HCT116 (cell line): Measurements from ENCODE around the gene OTUD5. TPM values are rescaled to one million over a fixed set of nuclear protein-coding genes. Genes with fewer than 3 reads are reported as not detected.

Experiments
- ATAC-seq: fragments of 200-7000 bp; cut with Tn5 transposase; 2 replicates; pipeline ENCODE4 v1.9.1; 2020; ENCODE audit warnings: mild to moderate bottlenecking, moderate library complexity
- BruUV-seq: library from RNA; stranded (reverse); fragments of 400-500 nt; replicated peaks from 2 replicates; lab custom pipeline; 2021; lab: Mats Ljungman, UMichigan
- CTCF ChIA-PET: fragments of 300-600 bp; sonication (Branson Sonifier 250); formaldehyde crosslinking; loops from one replicate; lab custom pipeline; 2021; ENCODE audit warnings: antibody characterized with exemption; lab: Charles Lee
- POLR2A ChIA-PET: fragments of 300-600, 350-600 bp; sonication (Branson Sonifier 250); formaldehyde crosslinking; loops from one replicate; lab custom pipeline; 2021; ENCODE audit warnings: antibody characterized with exemption; lab: Charles Lee
- RAD21 ChIA-PET, 2 experiments: fragments of 300-600 bp; sonication (Branson Sonifier 250); formaldehyde crosslinking; loops; one replicate each; lab custom pipeline; 2023; ENCODE audit warnings: low total read pairs in 2 of 2; ENCODE audit not compliant: uncharacterized antibody in 2 of 2, unreplicated experiment in 2 of 2, low non-redundant PET in 1 of 2; lab: Charles Lee
- DNase-seq: peaks from one replicate; pipeline ENCODE4 v3.0.0-alpha.2; 2010; ENCODE audit warnings: low read depth, low spot score
- H2AFZ ChIP-seq: fragments of 200-600 bp; shearing (Covaris generic), sonication (generic); 2 replicates; pipeline ENCODE4 v1.6.1; 2017; ENCODE audit warnings: low read depth, mixed run types, mixed read lengths, antibody characterized with exemption, low read length; ENCODE audit not compliant: poor library complexity, severe bottlenecking
- H3K27ac ChIP-seq: 2 replicates; pipeline ENCODE4 v1.5.1; 2012; ENCODE audit warnings: low read depth, low read length
- H3K27me3 ChIP-seq: fragments of 200-600 bp; sonication (generic); 2 replicates; pipeline ENCODE4 v1.6.1; 2016; ENCODE audit warnings: mixed run types, low read length, mixed read lengths; ENCODE audit not compliant: insufficient read depth
- H3K36me3 ChIP-seq, 2 experiments: fragments of 200-500 bp in 1 of 2; fragments of 200-600 bp in 1 of 2; sonication (Bioruptor generic) in 1 of 2; sonication (generic) in 1 of 2; 2 replicates each; pipeline versions ENCODE4 v1.5.1 to v1.6.1; 2014 to 2016; ENCODE audit warnings: low read length in 2 of 2, inconsistent platforms in 1 of 2, mixed read lengths in 1 of 2, mixed run types in 1 of 2; ENCODE audit not compliant: insufficient read depth in 2 of 2, control insufficient read depth in 1 of 2
- H3K4me1 ChIP-seq, 2 experiments: fragments of 200-600 bp in 1 of 2; sonication (generic) in 1 of 2; 2 replicates each; pipeline versions ENCODE4 v1.5.1 to v1.6.1; 2012 to 2017; ENCODE audit warnings: low read length in 2 of 2, inconsistent platforms in 1 of 2, mild to moderate bottlenecking in 1 of 2, mixed read lengths in 1 of 2, mixed run types in 1 of 2, moderate library complexity in 1 of 2; ENCODE audit not compliant: insufficient read depth in 2 of 2, control insufficient read depth in 1 of 2
- H3K4me2 ChIP-seq: fragments of 200-600 bp; sonication (generic); 2 replicates; pipeline ENCODE4 v1.6.1; 2017; ENCODE audit warnings: mixed run types, low read length, mixed read lengths
- H3K4me3 ChIP-seq, 2 experiments: fragments of 200-600 bp in 1 of 2; sonication (generic) in 1 of 2; replicated peaks in 1 of 2; 2 replicates each; pipeline ENCODE4 v1.5.1; 2011 to 2016; ENCODE audit warnings: low read length in 2 of 2, control low read depth in 1 of 2, low read depth in 1 of 2, mild to moderate bottlenecking in 1 of 2, mixed read lengths in 1 of 2, mixed run types in 1 of 2
- H3K79me2 ChIP-seq: fragments of 200-600 bp; sonication (generic); 2 replicates; pipeline ENCODE4 v1.6.1; 2017; ENCODE audit warnings: mild to moderate bottlenecking, mixed run types, low read length, moderate library complexity, mixed read lengths; ENCODE audit not compliant: insufficient read depth
- H3K9ac ChIP-seq: fragments of 200-600 bp; sonication (generic); 2 replicates; pipeline ENCODE4 v1.6.1; 2016; ENCODE audit warnings: low read length, mixed read lengths
- H3K9me2 ChIP-seq: fragments of 200-600 bp; sonication (generic), shearing (Covaris generic); 2 replicates; pipeline ENCODE4 v1.6.1; 2017; ENCODE audit warnings: mixed run types, mild to moderate bottlenecking, moderate library complexity; ENCODE audit not compliant: insufficient read depth
- H3K9me3 ChIP-seq, 2 experiments: fragments of 200-500 bp in 1 of 2; fragments of 200-600 bp in 1 of 2; sonication (Bioruptor generic) in 1 of 2; sonication (generic) in 1 of 2; 2 replicates each; pipeline ENCODE4 v1.6.1; 2014 to 2017; ENCODE audit warnings: low read length in 2 of 2, mixed read lengths in 2 of 2, inconsistent platforms in 1 of 2, low read depth in 1 of 2, mild to moderate bottlenecking in 1 of 2, mixed run types in 1 of 2, moderate library complexity in 1 of 2; ENCODE audit not compliant: control insufficient read depth in 1 of 2, insufficient read depth in 1 of 2
- H4K20me1 ChIP-seq: fragments of 200-600 bp; sonication (generic), shearing (Covaris generic); 2 replicates; pipeline ENCODE4 v1.6.1; 2017; ENCODE audit warnings: mixed run types, mild to moderate bottlenecking, moderate library complexity; ENCODE audit not compliant: insufficient read depth
- CBX3 ChIP-seq: IDR thresholded peaks from 2 replicates; pipeline ENCODE4 v1.6.1; 2012; ENCODE audit warnings: low read depth
- CEBPB ChIP-seq: IDR thresholded peaks from 2 replicates; pipeline ENCODE4 v1.6.1; 2012; ENCODE audit warnings: low read depth
- EGR1 ChIP-seq: IDR thresholded peaks from 2 replicates; pipeline ENCODE4 v1.6.1; 2012; ENCODE audit warnings: low read depth
- ELF1 ChIP-seq: IDR thresholded peaks from 2 replicates; pipeline ENCODE4 v1.6.1; 2012; ENCODE audit warnings: low read depth, borderline replicate concordance
- EZH2 ChIP-seq: fragments of 200-600 bp; sonication (generic); IDR thresholded peaks from 2 replicates; pipeline ENCODE4 v1.6.1; 2017; ENCODE audit warnings: antibody characterized with exemption, mixed run types
- EZH2phosphoT487 ChIP-seq: fragments of 200-600 bp; IDR thresholded peaks from 2 replicates; pipeline ENCODE4 v1.6.1; 2018; ENCODE audit warnings: antibody characterized with exemption, borderline replicate concordance
- FOSL1 ChIP-seq: IDR thresholded peaks from 2 replicates; pipeline ENCODE4 v1.6.1; 2012; ENCODE audit warnings: low read depth
- JUND ChIP-seq: IDR thresholded peaks from 2 replicates; pipeline ENCODE4 v1.6.1; 2012
- POLR2A ChIP-seq: IDR thresholded peaks from 2 replicates; pipeline ENCODE4 v1.7.0; 2011; ENCODE audit warnings: borderline replicate concordance; ENCODE audit not compliant: insufficient read depth, insufficient read length; ENCODE audit errors: extremely low read depth
- POLR2AphosphoS5 ChIP-seq: IDR thresholded peaks from 2 replicates; pipeline ENCODE4 v1.6.1; 2011; ENCODE audit warnings: mild to moderate bottlenecking, low read depth, low read length, moderate library complexity
- SP1 ChIP-seq: IDR thresholded peaks from 2 replicates; pipeline ENCODE4 v1.6.1; 2012; ENCODE audit warnings: low read depth
- TCF7L2 ChIP-seq: IDR thresholded peaks from 2 replicates; pipeline ENCODE4 v1.7.0; 2011; ENCODE audit warnings: borderline replicate concordance, inconsistent platforms; ENCODE audit not compliant: insufficient read depth, insufficient read length; ENCODE audit errors: extremely low read depth
- YY1 ChIP-seq: IDR thresholded peaks from 2 replicates; pipeline ENCODE4 v1.6.1; 2011; ENCODE audit warnings: low read length, low read depth, moderate library complexity, mild to moderate bottlenecking; ENCODE audit not compliant: insufficient replicate concordance; ENCODE audit errors: extremely low read depth
- ZFX ChIP-seq: fragments of 450-650 bp; IDR thresholded peaks from 2 replicates; pipeline ENCODE4 v1.6.1; 2017
- ZNF274 ChIP-seq: fragments of 200-500 bp; sonication (Bioruptor generic); IDR thresholded peaks from 2 replicates; pipeline ENCODE4 v1.6.1; 2014; ENCODE audit warnings: mild to moderate bottlenecking, low read depth, low read length, inconsistent platforms
- intact Hi-C: fragments of 100-400 bp; cut with micrococcal nuclease; formaldehyde crosslinking; loops from 2 replicates; pipeline ENCODE4 v1.10.0; 2022
- total RNA-seq: library from RNA; stranded (reverse); gene quantifications from one replicate; pipeline ENCODE4 v1.2.1, GENCODE V29; 2021; ENCODE audit not compliant: unreplicated experiment
- TF ChIP-seq, protein P1 (sequence below): IDR thresholded peaks from 2 replicates; pipeline ENCODE4 v1.6.1; 2011; ENCODE audit warnings: mild to moderate bottlenecking, low read length, moderate library complexity; ENCODE audit not compliant: insufficient replicate concordance; ENCODE audit errors: extremely low read depth

Gene OTUD5
- total RNA-seq, 1 experiment from 2014 or later, result 42.6 TPM

DNA sequence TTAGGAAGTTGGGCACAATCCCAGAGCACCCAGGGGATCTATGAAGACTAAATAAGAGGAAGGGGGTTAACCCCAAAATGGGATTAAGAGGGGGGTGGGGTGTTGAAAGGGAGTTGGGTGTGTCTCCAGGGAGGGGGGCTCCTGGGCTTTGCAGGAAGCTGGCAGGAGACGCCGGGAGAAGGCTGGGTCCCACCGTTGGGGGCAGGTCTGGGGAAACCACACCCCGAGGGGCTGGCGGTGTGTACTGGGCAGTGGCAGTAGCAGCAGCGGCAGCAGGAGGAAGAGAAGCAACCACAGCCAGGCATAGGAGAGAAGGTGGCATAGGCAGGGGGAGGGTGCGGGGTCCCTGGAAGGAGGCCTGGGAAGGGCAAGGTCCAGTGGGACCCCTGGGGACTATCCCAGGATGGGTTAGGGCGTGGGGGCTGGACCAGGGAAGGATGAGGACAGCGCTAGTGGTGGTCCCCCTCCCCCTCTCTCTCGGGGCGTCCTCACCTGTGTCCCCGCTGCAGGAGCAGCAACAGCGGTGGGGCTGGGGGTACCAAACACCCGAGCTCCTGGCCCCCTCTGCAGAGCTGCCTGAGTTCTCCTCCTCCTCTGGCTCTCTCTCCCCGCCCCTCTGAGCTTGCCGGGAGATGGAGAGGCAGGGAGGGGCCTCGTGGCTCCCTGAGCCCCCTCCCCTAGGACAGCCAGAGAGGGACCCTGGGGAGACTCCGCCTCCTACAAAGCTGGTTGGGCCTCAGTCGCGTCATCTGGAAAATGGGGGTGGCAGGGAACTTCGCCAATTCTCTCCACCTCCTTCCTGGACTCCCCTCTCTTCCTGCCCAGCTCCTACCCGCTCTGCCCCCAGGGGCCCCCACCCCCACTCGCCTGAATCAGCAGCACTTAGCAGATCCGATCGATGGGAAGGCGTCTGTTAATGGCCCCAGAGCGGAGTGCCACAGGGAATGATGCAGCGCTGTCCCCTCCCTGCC lies 14.1 kb upstream of the OTUD5 start, which contains the start of gene KCND1:
Gene KCND1, minus strand, starts transcription at position 596 of the 971 bp plus-strand sequence. CDS start 1,573 bp downstream, outside the sequence.
- no peaks in the 10 kb centered on the region for H3K36me3 ChIP-seq
- peaks cover 0 to 5% of the 10 kb centered on the region in 2 experiments; a peak in 1 of 4 replicates for H3K4me1 ChIP-seq
- POLR2A ChIA-PET, result no interaction called here
- no peaks in the 10 kb centered on the region for H3K9me2 ChIP-seq
- H4K20me1 ChIP-seq, result no peaks in the 10 kb centered on the region
- H2AFZ ChIP-seq, result no peak within 1 kb of the TSS
- no peaks in the 10 kb centered on the region for H3K27me3 ChIP-seq
- intact Hi-C loops, result loop anchor here (2.0 kb wide), 1 partner anchor 59 kb away; no protein-coding TSS in a partner anchor
- H3K9ac ChIP-seq, result no peak within 1 kb of the TSS
- TF ChIP-seq ZFX, result no peak
- TF ChIP-seq EZH2, result no peak
- no peak for TF ChIP-seq POLR2AphosphoS5
- TF ChIP-seq EZH2phosphoT487, result no peak
- TF ChIP-seq ELF1, result no peak
- TF ChIP-seq JUND, result no peak
- no peak for TF ChIP-seq SP1
- no peak for TF ChIP-seq FOSL1
- TF ChIP-seq ZNF274, result no peak
- TF ChIP-seq CBX3, result no peak
- H3K27ac ChIP-seq, result no peak within 1 kb of the TSS
- H3K4me2 ChIP-seq, result no peak within 1 kb of the TSS
- H3K9me3 ChIP-seq, result no peaks in the 10 kb centered on the region
- no peaks in the 10 kb centered on the region for H3K79me2 ChIP-seq
- DNase-seq, result no peak
- ATAC-seq, result peak; percentile 21; the same call in 1 of the 2 replicates
- no peak within 1 kb of the TSS for H3K4me3 ChIP-seq
- CTCF ChIA-PET, result no interaction called here
- RAD21 ChIA-PET, result no interaction called here
- no TSS peak for BruUV-seq

DNA sequence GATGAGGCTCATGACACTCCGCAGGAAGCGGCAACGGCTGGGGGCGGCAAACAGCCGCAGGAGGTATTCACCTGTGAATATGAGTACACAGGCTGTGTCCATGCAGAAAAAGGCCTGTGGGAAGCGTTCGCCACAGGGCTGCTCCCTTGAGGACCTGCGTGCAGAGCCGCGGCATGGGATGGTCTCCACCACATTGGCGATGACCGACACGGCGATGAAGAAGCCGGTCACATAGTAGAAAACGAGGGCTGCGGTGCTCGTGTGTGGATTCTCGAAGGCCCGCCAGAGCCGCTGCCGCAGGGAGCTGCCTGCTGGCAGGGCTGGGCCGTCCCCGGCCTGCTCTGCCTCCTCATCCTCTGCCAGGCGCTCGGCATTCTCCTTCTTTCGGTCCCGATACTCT lies 12.1 kb upstream of the OTUD5 start:
- POLR2A ChIA-PET, result no interaction called here
- H3K9me2 ChIP-seq, result no peaks in the 10 kb centered on the region
- no TSS peak for BruUV-seq
- H3K27ac ChIP-seq, result no peak overlapping the region
- H3K4me1 ChIP-seq, result peaks cover 0 to 5% of the 10 kb centered on the region in 2 experiments; a peak in 1 of 4 replicates
- no peak overlapping the region for H3K9ac ChIP-seq
- H3K4me2 ChIP-seq, result no peak overlapping the region
- H3K36me3 ChIP-seq, result no peaks in the 10 kb centered on the region
- intact Hi-C loops, result no loop called here
- no peaks in the 10 kb centered on the region for H3K27me3 ChIP-seq
- DNase-seq (no peak), ATAC-seq (no peak)
- RAD21 ChIA-PET, result no interaction called here
- H2AFZ ChIP-seq, result no peak overlapping the region
- no peaks in the 10 kb centered on the region for H3K9me3 ChIP-seq
- no peak overlapping the region for H3K4me3 ChIP-seq
- H4K20me1 ChIP-seq, result no peaks in the 10 kb centered on the region
- H3K79me2 ChIP-seq, result no peaks in the 10 kb centered on the region
- CTCF ChIA-PET, result no interaction called here
- no peak for TF ChIP-seq EZH2
- TF ChIP-seq ZNF274, result no peak
- no peak for TF ChIP-seq CEBPB
- TF ChIP-seq TCF7L2, result no peak
- no peak for TF ChIP-seq YY1
- no peak for TF ChIP-seq ZFX
- no peak for TF ChIP-seq EGR1
- no peak for TF ChIP-seq CBX3
- TF ChIP-seq POLR2A, result no peak
- no peak for TF ChIP-seq JUND
- TF ChIP-seq, protein P1, sequence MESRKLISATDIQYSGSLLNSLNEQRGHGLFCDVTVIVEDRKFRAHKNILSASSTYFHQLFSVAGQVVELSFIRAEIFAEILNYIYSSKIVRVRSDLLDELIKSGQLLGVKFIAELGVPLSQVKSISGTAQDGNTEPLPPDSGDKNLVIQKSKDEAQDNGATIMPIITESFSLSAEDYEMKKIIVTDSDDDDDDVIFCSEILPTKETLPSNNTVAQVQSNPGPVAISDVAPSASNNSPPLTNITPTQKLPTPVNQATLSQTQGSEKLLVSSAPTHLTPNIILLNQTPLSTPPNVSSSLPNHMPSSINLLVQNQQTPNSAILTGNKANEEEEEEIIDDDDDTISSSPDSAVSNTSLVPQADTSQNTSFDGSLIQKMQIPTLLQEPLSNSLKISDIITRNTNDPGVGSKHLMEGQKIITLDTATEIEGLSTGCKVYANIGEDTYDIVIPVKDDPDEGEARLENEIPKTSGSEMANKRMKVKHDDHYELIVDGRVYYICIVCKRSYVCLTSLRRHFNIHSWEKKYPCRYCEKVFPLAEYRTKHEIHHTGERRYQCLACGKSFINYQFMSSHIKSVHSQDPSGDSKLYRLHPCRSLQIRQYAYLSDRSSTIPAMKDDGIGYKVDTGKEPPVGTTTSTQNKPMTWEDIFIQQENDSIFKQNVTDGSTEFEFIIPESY, result no peak
